Smooth muscle cell (in vitro differentiated cells): ENCODE data around the gene SFXN5. TPM values are rescaled to one million over a fixed set of nuclear protein-coding genes. Genes with fewer than 3 reads are reported as not detected.

Experiments
- DNase-seq: peaks from one replicate; lab custom pipeline; 2025; ENCODE audit not compliant: unreplicated experiment; lab: John Stamatoyannopoulos, UW
- H2AFZ ChIP-seq: fragments of 200-600 bp; sonication (generic); 2 replicates; pipeline ENCODE4 v1.6.0; 2016; ENCODE audit warnings: antibody characterized with exemption, low read depth, mild to moderate bottlenecking
- H3F3A ChIP-seq: fragments of 200-600 bp; sonication (generic); 2 replicates; pipeline ENCODE4 v1.6.0; 2017; ENCODE audit warnings: antibody characterized with exemption, low read depth
- H3K27ac ChIP-seq: fragments of 200-600 bp; sonication (generic); 2 replicates; pipeline ENCODE4 v1.5.1; 2016; ENCODE audit warnings: low read depth, mild to moderate bottlenecking
- H3K27me3 ChIP-seq: fragments of 200-600 bp; sonication (generic); 2 replicates; pipeline ENCODE4 v1.6.1; 2016; ENCODE audit warnings: low read depth, mild to moderate bottlenecking
- H3K36me3 ChIP-seq: fragments of 200-600 bp; sonication (generic); 2 replicates; pipeline ENCODE4 v1.5.1; 2016; ENCODE audit warnings: low read depth
- H3K4me1 ChIP-seq: fragments of 200-600 bp; sonication (generic); 2 replicates; pipeline ENCODE4 v1.5.1; 2016; ENCODE audit warnings: low read depth
- H3K4me2 ChIP-seq: fragments of 200-600 bp; sonication (generic); 2 replicates; pipeline ENCODE4 v1.6.0; 2016; ENCODE audit warnings: mild to moderate bottlenecking
- H3K4me3 ChIP-seq: fragments of 200-600 bp; sonication (generic); 2 replicates; pipeline ENCODE4 v1.5.1; 2016; ENCODE audit warnings: mild to moderate bottlenecking
- H3K79me2 ChIP-seq: fragments of 200-600 bp; sonication (generic); 2 replicates; pipeline ENCODE4 v1.6.0; 2016; ENCODE audit warnings: low read depth, mild to moderate bottlenecking
- H3K9ac ChIP-seq: fragments of 200-600 bp; sonication (generic); 2 replicates; pipeline ENCODE4 v1.6.0; 2016; ENCODE audit warnings: low read depth
- H3K9me3 ChIP-seq: fragments of 200-600 bp; sonication (generic); replicated peaks from 2 replicates; pipeline ENCODE4 v1.5.1; 2016; ENCODE audit warnings: low read depth
- H4K20me1 ChIP-seq: fragments of 200-600 bp; sonication (generic); 2 replicates; pipeline ENCODE4 v1.6.0; 2016; ENCODE audit warnings: low read depth
- WGBS: methylation state at CpG from one replicate; pipeline ENCODE4 v1.1.7; 2016; ENCODE audit warnings: low lambda C conversion rate; 5-methylcytosine and 5-hydroxymethylcytosine counted together
- polyA plus RNA-seq: library from polyadenylated mRNA; unstranded; fragments of >200 nt; fragmentation: Nextera tagmentation; extraction: Ambion mirVana; gene quantifications from 2 replicates; pipeline ENCODE4 v1.2.1, GENCODE V29; 2016
- total RNA-seq: library from RNA; depleted of rRNA; stranded (reverse); fragments of >200 nt; gene quantifications from 2 replicates; pipeline ENCODE4 v1.2.3, GENCODE V29; 2014
- TF ChIP-seq, protein P1 (sequence below): fragments of 200-600 bp; sonication (generic); IDR thresholded peaks from 2 replicates; pipeline ENCODE4 v1.5.1; 2017; ENCODE audit warnings: borderline replicate concordance, mild to moderate bottlenecking, antibody characterized with exemption; ENCODE audit not compliant: insufficient read depth, poor library complexity, severe bottlenecking

Gene SFXN5
- total and polyA plus RNA-seq, 2 experiments from 2014 or later: 6.9 to 8.3 TPM

DNA sequence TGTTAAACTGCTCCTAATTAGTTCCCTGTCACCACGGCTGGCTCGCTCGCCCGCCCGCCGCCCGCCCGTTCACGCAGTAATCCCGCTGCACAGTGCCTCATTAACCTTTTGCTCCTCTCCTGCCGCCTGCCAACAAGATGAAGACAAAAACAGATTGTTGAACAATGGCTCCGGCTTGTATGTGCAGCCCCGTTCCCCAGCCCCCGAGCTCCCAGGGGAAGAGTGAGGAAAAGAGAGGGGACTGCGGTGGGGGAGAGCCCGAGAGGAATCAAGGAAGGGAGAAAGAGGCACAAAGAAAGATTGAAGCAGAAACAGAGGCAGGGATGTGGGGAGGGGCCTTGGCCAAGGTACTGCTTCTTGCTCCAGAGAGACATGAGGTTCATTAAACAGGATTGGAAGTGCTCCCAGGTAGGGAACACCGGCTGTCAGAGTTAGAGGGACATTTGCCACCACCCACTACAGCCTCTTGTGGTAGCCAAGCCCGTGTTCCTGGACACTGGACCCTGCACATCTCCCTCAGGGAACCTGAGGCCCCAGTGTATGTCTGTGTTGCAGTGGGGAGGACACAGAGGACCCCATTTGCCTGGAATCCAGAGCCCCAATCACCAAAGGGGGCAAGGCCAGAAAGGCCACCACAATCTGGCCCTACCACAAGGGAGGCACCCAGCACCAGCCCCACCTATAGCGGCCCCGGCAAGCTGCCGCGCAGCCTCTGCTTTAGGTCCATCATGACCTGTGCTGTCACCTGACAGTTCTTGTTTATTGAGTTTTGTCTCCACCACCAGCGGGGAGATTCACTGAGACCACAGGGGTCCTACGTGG, 116.1 kb downstream of the SFXN5 start:
- TF ChIP-seq, protein P1, sequence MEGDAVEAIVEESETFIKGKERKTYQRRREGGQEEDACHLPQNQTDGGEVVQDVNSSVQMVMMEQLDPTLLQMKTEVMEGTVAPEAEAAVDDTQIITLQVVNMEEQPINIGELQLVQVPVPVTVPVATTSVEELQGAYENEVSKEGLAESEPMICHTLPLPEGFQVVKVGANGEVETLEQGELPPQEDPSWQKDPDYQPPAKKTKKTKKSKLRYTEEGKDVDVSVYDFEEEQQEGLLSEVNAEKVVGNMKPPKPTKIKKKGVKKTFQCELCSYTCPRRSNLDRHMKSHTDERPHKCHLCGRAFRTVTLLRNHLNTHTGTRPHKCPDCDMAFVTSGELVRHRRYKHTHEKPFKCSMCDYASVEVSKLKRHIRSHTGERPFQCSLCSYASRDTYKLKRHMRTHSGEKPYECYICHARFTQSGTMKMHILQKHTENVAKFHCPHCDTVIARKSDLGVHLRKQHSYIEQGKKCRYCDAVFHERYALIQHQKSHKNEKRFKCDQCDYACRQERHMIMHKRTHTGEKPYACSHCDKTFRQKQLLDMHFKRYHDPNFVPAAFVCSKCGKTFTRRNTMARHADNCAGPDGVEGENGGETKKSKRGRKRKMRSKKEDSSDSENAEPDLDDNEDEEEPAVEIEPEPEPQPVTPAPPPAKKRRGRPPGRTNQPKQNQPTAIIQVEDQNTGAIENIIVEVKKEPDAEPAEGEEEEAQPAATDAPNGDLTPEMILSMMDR: no peak
- no peaks in the 10 kb centered on the region for H3K79me2 ChIP-seq
- H3K4me2 ChIP-seq: no peak overlapping the region
- no peaks in the 10 kb centered on the region for H3K27me3 ChIP-seq
- no peak overlapping the region for H3K4me3 ChIP-seq
- H3K9me3 ChIP-seq: no peaks in the 10 kb centered on the region
- no peak for DNase-seq
- H3K4me1 ChIP-seq: peaks cover 28% of the 10 kb centered on the region
- H2AFZ ChIP-seq: no peak overlapping the region
- no peak overlapping the region for H3K9ac ChIP-seq
- no peaks in the 10 kb centered on the region for H3K36me3 ChIP-seq
- no peaks in the 10 kb centered on the region for H4K20me1 ChIP-seq
- H3F3A ChIP-seq: no peaks in the 10 kb centered on the region
- H3K27ac ChIP-seq: no peak overlapping the region
- 95% methylated on average over 24 of the region's 24 CpGs for WGBS

DNA sequence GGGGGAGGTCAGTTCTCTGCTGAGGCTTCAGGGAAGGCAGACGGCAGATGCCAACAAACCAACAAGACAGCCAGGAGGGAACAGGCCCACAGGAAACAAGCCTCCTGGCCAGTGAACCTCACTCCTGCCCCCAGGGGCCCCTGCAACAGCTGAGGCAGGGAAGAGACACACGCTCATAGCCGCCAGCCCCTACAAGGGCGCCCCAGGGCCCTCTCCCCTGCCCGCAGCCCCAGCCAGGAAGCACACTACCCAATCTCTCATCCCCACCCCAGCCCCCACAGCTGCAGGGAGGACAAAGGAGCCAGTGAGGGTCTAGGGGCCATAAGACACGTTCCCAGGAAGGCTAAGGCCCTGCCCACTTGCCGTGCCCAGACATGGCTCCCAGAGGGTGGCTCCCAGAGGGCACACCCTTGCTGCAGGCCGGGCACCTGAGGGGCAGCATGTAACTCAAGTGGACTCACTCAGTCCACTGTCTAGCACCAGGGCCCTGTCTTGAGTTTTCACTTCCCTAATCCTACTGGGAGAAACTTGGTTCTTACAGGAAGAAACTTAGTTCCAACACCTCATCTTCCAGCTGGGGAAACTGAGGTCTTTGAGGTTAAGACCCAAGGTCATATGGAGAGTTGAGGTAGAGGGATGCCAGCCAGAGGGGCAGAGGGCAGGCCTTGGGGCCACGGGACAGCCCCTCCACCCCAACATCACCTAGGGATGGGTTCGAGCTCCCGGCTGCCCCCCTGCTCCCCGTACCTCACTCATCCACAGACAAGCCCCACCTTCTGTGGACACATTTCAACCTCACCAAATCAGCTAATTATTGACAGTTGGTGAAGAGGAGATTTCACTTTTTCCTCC, 116.9 kb downstream of the SFXN5 start:
- peaks cover 28% of the 10 kb centered on the region for H3K4me1 ChIP-seq
- no peaks in the 10 kb centered on the region for H4K20me1 ChIP-seq
- no peak overlapping the region for H3K4me3 ChIP-seq
- no peak overlapping the region for H3K9ac ChIP-seq
- no peak overlapping the region for H2AFZ ChIP-seq
- H3K27ac ChIP-seq: no peak overlapping the region
- no peaks in the 10 kb centered on the region for H3F3A ChIP-seq
- TF ChIP-seq, protein P1: no peak
- 89% methylated on average over 7 of the region's 12 CpGs for WGBS
- H3K79me2 ChIP-seq: no peaks in the 10 kb centered on the region
- no peaks in the 10 kb centered on the region for H3K36me3 ChIP-seq
- no peaks in the 10 kb centered on the region for H3K27me3 ChIP-seq
- no peak for DNase-seq
- H3K4me2 ChIP-seq: no peak overlapping the region
- no peaks in the 10 kb centered on the region for H3K9me3 ChIP-seq

DNA sequence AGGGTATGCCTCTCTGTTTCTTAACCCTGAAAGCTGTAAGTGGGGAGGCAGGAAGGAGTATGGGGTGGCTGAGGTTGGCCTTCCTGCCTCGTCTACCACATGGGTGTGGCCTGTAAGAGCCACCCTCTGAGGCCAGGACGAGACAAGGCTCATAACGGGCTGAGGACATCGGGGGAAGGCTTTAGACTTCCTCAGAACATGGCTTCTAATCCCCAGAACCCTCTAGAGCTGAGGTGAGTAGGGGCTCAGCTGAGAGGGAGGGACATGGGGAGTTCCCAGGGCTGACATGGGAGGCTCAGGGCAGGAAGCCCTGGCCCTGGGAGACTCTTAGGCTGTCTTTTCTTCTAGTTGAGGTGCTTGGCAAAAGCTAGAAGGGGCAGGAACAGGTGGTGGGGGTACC, 117.5 kb downstream of the SFXN5 start:
- Histone ChIP-seq H3K79me2 (no peaks in the 10 kb centered on the region), H3K27ac (no peak overlapping the region), H4K20me1 (no peaks in the 10 kb centered on the region), H3F3A (no peaks in the 10 kb centered on the region), H3K4me2 (no peak overlapping the region), H2AFZ (no peak overlapping the region), H3K4me3 (no peak overlapping the region), H3K27me3 (no peaks in the 10 kb centered on the region), H3K9me3 (no peaks in the 10 kb centered on the region), H3K4me1 (peaks cover 28% of the 10 kb centered on the region), H3K36me3 (no peaks in the 10 kb centered on the region), H3K9ac (no peak overlapping the region)
- TF ChIP-seq, protein P1: no peak
- DNase-seq: no peak
- 94% methylated on average over 4 of the region's 4 CpGs for WGBS
